Right ventricle myocardium inferior (tissue), 1 donor: ENCODE data around the gene CHADL. TPM values are rescaled to one million over a fixed set of nuclear protein-coding genes. Genes with fewer than 3 reads are reported as not detected.

Experiments
- ATAC-seq: fragments of 200-7000 bp; cut with Tn5 transposase; one replicate; pipeline ENCODE4 v1.9.1; 2020; ENCODE audit warnings: mild to moderate bottlenecking, moderate library complexity
- DNase-seq: peaks from one replicate; pipeline ENCODE4 v3.0.0; 2021; ENCODE audit errors: missing footprints
- intact Hi-C: fragments of 100-400 bp; cut with DNase I; formaldehyde crosslinking; loops from one replicate; pipeline ENCODE4 v1.11.0; 2022
- long read RNA-seq: library from polyadenylated mRNA; unstranded; transcript quantifications from one replicate; pipeline ENCODE4 v2.0.0, GENCODE V29; 2021
- total RNA-seq: library from RNA; stranded (reverse); fragmentation: NEBNext Ultra II Directional; extraction: Animal tissue kit (Norgen Biotek cat#: 25700); gene quantifications from one replicate; pipeline ENCODE4 v1.2.1, GENCODE V29; 2021
- donor health status: DM: no; HTN: yes; CAD: no; lungs with severe emphysema.

Gene CHADL
- 26.4 TPM for total RNA-seq
- long read RNA-seq, partial matches to known transcripts = 67 of 74 reads
- long read RNA-seq, other reads (novel, unspliced or antisense) = 4 of 74 reads

GRCh38 chr22:41240377-41241132, at the start of gene CHADL:
TSS of gene CHADL (minus strand) at chr22:41240931. CDS start at chr22:41240881, 50 bp downstream.
- ATAC-seq (peak; percentile 20), DNase-seq (no peak)
- intact Hi-C loops = no loop called here

GRCh38 chr22:41289671-41290070, 48.9 kb upstream of the CHADL start:
- no peak for DNase-seq
- intact Hi-C loops = loop anchor here (5.0 to 10.0 kb wide), 4 partner anchors 92 to 335 kb away; partner anchors contain the start of genes EP300, RBX1 and TEF
- no peak for ATAC-seq

- DNase-seq (no peak), ATAC-seq (no peak)
- intact Hi-C loops = loop anchor here (5.0 to 10.0 kb wide), 4 partner anchors 91 to 334 kb away; partner anchors contain the start of genes EP300, RBX1 and TEF
Observed at GRCh38 chr22:41288245-41288946, 47.7 kb upstream of the CHADL start.

GRCh38 chr22:41286639-41287091, 45.9 kb upstream of the CHADL start:
- ATAC-seq = no peak
- DNase-seq = no peak
- intact Hi-C loops = loop anchor here (5.0 to 10.0 kb wide), 4 partner anchors 89 to 332 kb away; partner anchors contain the start of genes EP300, RBX1 and TEF

- DNase-seq (peak; percentile 99), ATAC-seq (peak; percentile 100)
- intact Hi-C loops = loop anchor here (5.0 to 10.0 kb wide), 4 partner anchors 89 to 331 kb away; partner anchors contain the start of genes EP300, RBX1 and TEF
Observed at GRCh38 chr22:41285820-41286638, 45.3 kb upstream of the CHADL start, which contains the start of gene RANGAP1. TSS of gene RANGAP1 (minus strand) at chr22:41286187. CDS start at chr22:41281044, 5,143 bp downstream.

GRCh38 chr22:41285441-41285819, 44.7 kb upstream of the CHADL start:
- intact Hi-C loops = loop anchor here (5.0 to 10.0 kb wide), 4 partner anchors 88 to 331 kb away; partner anchors contain the start of genes EP300, RBX1 and TEF

GRCh38 chr22:41284465-41284864, 43.7 kb upstream of the CHADL start:
- ATAC-seq = no peak
- DNase-seq = no peak
- intact Hi-C loops = loop anchor here (10.0 kb wide), 1 partner anchor 330 kb away; the partner anchor contains the start of gene RBX1

More at GRCh38 chr22:41285441-41285819, 44.7 kb upstream of the CHADL start:
- no peak for DNase-seq
- ATAC-seq = peak; percentile 4

- intact Hi-C loops = loop anchor here (10.0 kb wide), 1 partner anchor 326 kb away; the partner anchor contains the start of gene RBX1
- DNase-seq = no peak
- ATAC-seq = no peak
Observed at GRCh38 chr22:41280854-41281253, 40.1 kb upstream of the CHADL start.

- ATAC-seq (no peak), DNase-seq (no peak)
- intact Hi-C loops = loop anchor here (10.0 kb wide), 1 partner anchor 325 kb away; the partner anchor contains the start of gene RBX1
Observed at GRCh38 chr22:41280065-41280464, 39.3 kb upstream of the CHADL start.

GRCh38 chr22:41274856-41275255, 34.1 kb upstream of the CHADL start:
- DNase-seq (no peak), ATAC-seq (peak; percentile 37)
- intact Hi-C loops = no loop called here

- DNase-seq (no peak), ATAC-seq (no peak)
- intact Hi-C loops = no loop called here
Observed at GRCh38 chr22:41273128-41273527, 32.4 kb upstream of the CHADL start.

- intact Hi-C loops = no loop called here
- ATAC-seq = no peak
- peak; percentile 18 for DNase-seq
Observed at GRCh38 chr22:41271787-41272186, 31.1 kb upstream of the CHADL start.

GRCh38 chr22:41267958-41268357, 27.2 kb upstream of the CHADL start:
- no peak for ATAC-seq
- intact Hi-C loops = no loop called here
- DNase-seq = peak; percentile 1

GRCh38 chr22:41264408-41264941, 23.7 kb upstream of the CHADL start:
- intact Hi-C loops = loop anchor here (5.0 kb wide), 1 partner anchor 67 kb away; no protein-coding TSS in a partner anchor
- no peak for ATAC-seq
- DNase-seq = peak; percentile 13

GRCh38 chr22:41263704-41264103, 23.0 kb upstream of the CHADL start:
- no peak for ATAC-seq
- intact Hi-C loops = loop anchor here (5.0 kb wide), 1 partner anchor 66 kb away; no protein-coding TSS in a partner anchor
- peak; percentile 16 for DNase-seq

- DNase-seq (peak; percentile 45), ATAC-seq (no peak)
- intact Hi-C loops = loop anchor here (5.0 kb wide), 1 partner anchor 65 kb away; no protein-coding TSS in a partner anchor
Observed at GRCh38 chr22:41262250-41262765, 21.6 kb upstream of the CHADL start.

GRCh38 chr22:41261541-41262249, 21.0 kb upstream of the CHADL start:
- intact Hi-C loops = loop anchor here (1.0 to 5.0 kb wide), 3 partner anchors 18 to 149 kb away; no protein-coding TSS in a partner anchor

More at GRCh38 chr22:41261541-41262249, 21.0 kb upstream of the CHADL start:
- DNase-seq (peak; percentile 52), ATAC-seq (peak; percentile 64)
